Endodermal cell (in vitro differentiated cells): Measurements from ENCODE around the gene BPIFA1. TPM values are rescaled to one million over a fixed set of nuclear protein-coding genes. Genes with fewer than 3 reads are reported as not detected.

Source experiments
- DNase-seq: peaks from one replicate; pipeline ENCODE4 v3.0.0-alpha.2; 2017
- H3K27ac ChIP-seq: 2 replicates; pipeline ENCODE4 v1.5.1; 2013; ENCODE audit warnings: mild to moderate bottlenecking, low read depth, low read length, moderate library complexity
- H3K27me3 ChIP-seq: 2 replicates; pipeline ENCODE4 v1.6.1; 2013; ENCODE audit warnings: mild to moderate bottlenecking, low read length, moderate library complexity; ENCODE audit not compliant: insufficient read depth, control insufficient read depth, poor library complexity, severe bottlenecking
- H3K36me3 ChIP-seq: 2 replicates; pipeline ENCODE4 v1.7.0; 2013; ENCODE audit warnings: mild to moderate bottlenecking, low read length, moderate library complexity; ENCODE audit not compliant: control insufficient read depth, insufficient read depth
- H3K4me1 ChIP-seq: one replicate; pipeline ENCODE4 v1.7.0; 2013; ENCODE audit warnings: low read length; ENCODE audit not compliant: control insufficient read depth, insufficient read depth
- H3K4me3 ChIP-seq: 2 replicates; pipeline ENCODE4 v1.5.1; 2013; ENCODE audit warnings: mild to moderate bottlenecking, low read length, moderate library complexity
- H3K9ac ChIP-seq: 2 replicates; pipeline ENCODE4 v1.6.1; 2013; ENCODE audit warnings: mild to moderate bottlenecking, low read length, moderate library complexity; ENCODE audit not compliant: poor library complexity, severe bottlenecking; ENCODE audit errors: extremely low read depth
- H3K9me3 ChIP-seq: 2 replicates; pipeline ENCODE4 v1.6.1; 2013; ENCODE audit warnings: mild to moderate bottlenecking, low read length, moderate library complexity; ENCODE audit not compliant: control insufficient read depth
- H3K27ac Mint-ChIP-seq: 2 replicates; pipeline ENCODE4 v1.8.0; 2020; ENCODE audit warnings: mixed read lengths
- H3K27me3 Mint-ChIP-seq: 2 replicates; pipeline ENCODE4 v1.8.0; 2021; ENCODE audit warnings: mild to moderate bottlenecking, mixed read lengths; ENCODE audit not compliant: insufficient read depth
- H3K36me3 Mint-ChIP-seq: 2 replicates; pipeline ENCODE4 v1.8.0; 2020; ENCODE audit warnings: low read depth, mixed read lengths
- H3K4me1 Mint-ChIP-seq: 2 replicates; pipeline ENCODE4 v1.8.0; 2020; ENCODE audit warnings: mixed read lengths
- H3K4me3 Mint-ChIP-seq: 2 replicates; pipeline ENCODE4 v1.8.0; 2020; ENCODE audit warnings: mild to moderate bottlenecking, moderate library complexity, mixed read lengths
- H3K9me3 Mint-ChIP-seq: 2 replicates; pipeline ENCODE4 v1.8.0; 2020; ENCODE audit warnings: mild to moderate bottlenecking, mixed read lengths
- CTCF ChIP-seq: fragments of 200-600 bp; sonication (generic); conservative IDR thresholded peaks from 2 replicates; pipeline ENCODE4 v1.5.0; 2021; ENCODE audit warnings: antibody characterized with exemption, mild to moderate bottlenecking
- WGBS, 2 experiments: methylation state at CpG; one replicate each; pipeline versions ENCODE4 v1.1.5 to v1.1.7; 2013; ENCODE audit warnings: missing lambda C conversion rate in 2 of 2, mixed read lengths in 1 of 2; ENCODE audit not compliant: insufficient coverage in 1 of 2, insufficient read length in 1 of 2; 5-methylcytosine and 5-hydroxymethylcytosine counted together
- total RNA-seq, 2 donors: library from RNA; stranded (reverse); fragmentation: NEBNext Ultra II Directional in 1 of 2; extraction: Animal tissue kit (Norgen Biotek cat#: 25700) in 1 of 2; gene quantifications; 2 replicates in 1 of 2; 3 replicates in 1 of 2; pipeline ENCODE4 v1.2.1, GENCODE V29; 2021

BPIFA1 gene
- total RNA-seq, 2 donors from 2014 or later, result 1.4 TPM; not detected in 1

- H3K36me3 Mint-ChIP-seq, result no peaks in the 10 kb centered on the region
- H3K4me3 ChIP-seq, result no peak overlapping the region
- H3K27me3 Mint-ChIP-seq, result peaks cover 69% of the 10 kb centered on the region
- no peak overlapping the region for H3K27ac Mint-ChIP-seq
- H3K27ac ChIP-seq, result no peak overlapping the region
- H3K4me1 ChIP-seq, result peaks cover 9% of the 10 kb centered on the region
- H3K9me3 ChIP-seq, result no peaks in the 10 kb centered on the region
- no peaks in the 10 kb centered on the region for H3K36me3 ChIP-seq
- no peaks in the 10 kb centered on the region for H3K9me3 Mint-ChIP-seq
- no peak for TF ChIP-seq CTCF
- peaks cover 23% of the 10 kb centered on the region for H3K4me1 Mint-ChIP-seq
- no peak for DNase-seq
- H3K9ac ChIP-seq, result no peak overlapping the region
- 80 to 95% methylated on average over 1 to 2 of the region's 2 CpGs for WGBS, 2 experiments
- H3K4me3 Mint-ChIP-seq, result no peak overlapping the region
- peaks cover 45% of the 10 kb centered on the region for H3K27me3 ChIP-seq
Measured at GRCh38 chr20:33234050-33234449, 1.7 kb upstream of the BPIFA1 start.

DNA sequence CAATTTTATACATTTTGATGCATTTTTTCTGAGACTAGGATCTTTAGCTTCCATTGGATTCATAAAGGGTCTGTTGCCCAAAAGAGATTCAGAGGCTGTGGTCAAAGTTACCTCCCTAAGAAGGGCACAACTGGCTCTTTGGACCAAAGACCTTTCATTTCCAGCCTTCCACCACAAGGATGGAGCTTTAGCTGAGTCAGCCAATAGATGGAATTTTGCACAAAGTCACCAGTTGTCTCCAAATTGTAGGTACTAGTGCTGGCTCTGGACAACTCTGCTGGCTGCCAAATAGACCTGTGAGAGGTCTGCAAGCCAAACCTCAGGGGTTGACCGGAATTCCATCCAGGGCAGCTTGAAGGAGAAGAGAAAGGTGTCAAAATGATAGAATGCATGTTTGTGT lies 555 bp downstream of the BPIFA1 start:
- no peak overlapping the region for H3K27ac ChIP-seq
- no peaks in the 10 kb centered on the region for H3K9me3 ChIP-seq
- Mint-ChIP-seq H3K9me3 (no peaks in the 10 kb centered on the region), H3K4me1 (peaks cover 19% of the 10 kb centered on the region), H3K27me3 (peaks cover 68% of the 10 kb centered on the region), H3K27ac (no peak overlapping the region), H3K36me3 (no peaks in the 10 kb centered on the region), H3K4me3 (no peak overlapping the region)
- no peak overlapping the region for H3K4me3 ChIP-seq
- WGBS, 2 experiments, result 90 to 100% methylated on average over 1 of the region's 1 CpG
- H3K9ac ChIP-seq, result no peak overlapping the region
- TF ChIP-seq CTCF, result no peak
- no peak for DNase-seq
- peaks cover 9% of the 10 kb centered on the region for H3K4me1 ChIP-seq
- peaks cover 38% of the 10 kb centered on the region for H3K27me3 ChIP-seq
- no peaks in the 10 kb centered on the region for H3K36me3 ChIP-seq

GRCh38 chr20:33237989-33238388 lies 2.2 kb downstream of the BPIFA1 start:
- H3K9me3 Mint-ChIP-seq, result no peaks in the 10 kb centered on the region
- WGBS, 2 experiments, result 91 to 100% methylated on average over 4 to 6 of the region's 6 CpGs
- H3K27ac Mint-ChIP-seq, result no peak overlapping the region

More at GRCh38 chr20:33237989-33238388, 2.2 kb downstream of the BPIFA1 start:
- H3K4me1 ChIP-seq, result peaks cover 9% of the 10 kb centered on the region
- Mint-ChIP-seq H3K27me3 (peaks cover 65% of the 10 kb centered on the region), H3K36me3 (no peaks in the 10 kb centered on the region), H3K4me3 (no peak overlapping the region), H3K4me1 (peaks cover 19% of the 10 kb centered on the region)
- H3K27me3 ChIP-seq, result peaks cover 33% of the 10 kb centered on the region
- no peak for DNase-seq
- H3K36me3 ChIP-seq, result no peaks in the 10 kb centered on the region
- H3K4me3 ChIP-seq, result no peak overlapping the region
- H3K9ac ChIP-seq, result no peak overlapping the region
- no peaks in the 10 kb centered on the region for H3K9me3 ChIP-seq
- no peak overlapping the region for H3K27ac ChIP-seq
- TF ChIP-seq CTCF, result no peak
